Measurements from ENCODE around the gene SUGP1.

SUGP1 gene

DNA sequence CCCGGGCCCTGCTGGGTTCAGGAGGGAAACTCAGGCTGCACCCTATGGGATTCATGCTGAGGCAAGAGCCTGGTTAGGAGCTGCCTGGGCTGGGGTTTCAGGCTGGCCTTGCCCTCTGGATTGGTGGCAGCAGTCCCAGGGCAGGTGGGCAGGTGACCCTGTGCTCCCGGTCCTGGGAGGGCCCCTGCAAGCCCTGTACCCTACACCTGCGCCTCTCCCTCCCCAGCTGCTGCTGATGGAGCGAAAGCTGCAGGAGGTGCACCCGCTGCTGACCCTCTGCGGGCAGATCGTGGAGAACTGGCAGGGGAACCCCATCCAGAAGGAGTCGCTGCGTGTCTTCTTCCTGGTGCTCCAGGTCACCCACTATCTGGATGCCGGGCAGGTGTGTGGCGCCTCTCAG is 20.7 kb upstream of the SUGP1 start:
- TF ChIP-seq, protein P1, sequence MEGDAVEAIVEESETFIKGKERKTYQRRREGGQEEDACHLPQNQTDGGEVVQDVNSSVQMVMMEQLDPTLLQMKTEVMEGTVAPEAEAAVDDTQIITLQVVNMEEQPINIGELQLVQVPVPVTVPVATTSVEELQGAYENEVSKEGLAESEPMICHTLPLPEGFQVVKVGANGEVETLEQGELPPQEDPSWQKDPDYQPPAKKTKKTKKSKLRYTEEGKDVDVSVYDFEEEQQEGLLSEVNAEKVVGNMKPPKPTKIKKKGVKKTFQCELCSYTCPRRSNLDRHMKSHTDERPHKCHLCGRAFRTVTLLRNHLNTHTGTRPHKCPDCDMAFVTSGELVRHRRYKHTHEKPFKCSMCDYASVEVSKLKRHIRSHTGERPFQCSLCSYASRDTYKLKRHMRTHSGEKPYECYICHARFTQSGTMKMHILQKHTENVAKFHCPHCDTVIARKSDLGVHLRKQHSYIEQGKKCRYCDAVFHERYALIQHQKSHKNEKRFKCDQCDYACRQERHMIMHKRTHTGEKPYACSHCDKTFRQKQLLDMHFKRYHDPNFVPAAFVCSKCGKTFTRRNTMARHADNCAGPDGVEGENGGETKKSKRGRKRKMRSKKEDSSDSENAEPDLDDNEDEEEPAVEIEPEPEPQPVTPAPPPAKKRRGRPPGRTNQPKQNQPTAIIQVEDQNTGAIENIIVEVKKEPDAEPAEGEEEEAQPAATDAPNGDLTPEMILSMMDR (IDR thresholded peaks at IDR 0.05; ENCODE audit: extremely low read depth, missing control alignments), result no peak
- no peak for DNase-seq (ENCODE audit: low spot score)

DNA sequence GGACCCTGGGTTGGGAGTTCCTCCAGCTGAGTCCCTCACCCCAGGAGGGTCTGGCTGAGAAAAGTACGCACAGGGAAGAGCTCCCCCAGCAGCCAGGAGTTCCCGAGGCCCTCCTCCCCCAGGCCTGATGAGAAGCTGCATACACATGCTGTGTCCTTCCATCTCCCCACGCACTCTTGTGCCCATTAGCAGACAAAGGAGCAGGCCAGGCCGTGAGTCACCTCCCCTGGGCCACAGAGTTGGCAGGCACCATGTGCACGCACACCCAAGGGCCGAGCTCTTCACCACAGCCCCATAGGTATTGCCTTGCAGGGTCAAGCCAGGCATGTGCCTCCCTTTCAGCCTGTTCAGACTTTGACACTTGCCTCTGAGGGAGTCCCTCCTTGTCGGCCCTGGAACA is 17.8 kb upstream of the SUGP1 start:
- DNase-seq (ENCODE audit: low spot score), result no peak
- TF ChIP-seq, protein P1 (IDR thresholded peaks at IDR 0.05; ENCODE audit: extremely low read depth, missing control alignments), result no peak

DNA sequence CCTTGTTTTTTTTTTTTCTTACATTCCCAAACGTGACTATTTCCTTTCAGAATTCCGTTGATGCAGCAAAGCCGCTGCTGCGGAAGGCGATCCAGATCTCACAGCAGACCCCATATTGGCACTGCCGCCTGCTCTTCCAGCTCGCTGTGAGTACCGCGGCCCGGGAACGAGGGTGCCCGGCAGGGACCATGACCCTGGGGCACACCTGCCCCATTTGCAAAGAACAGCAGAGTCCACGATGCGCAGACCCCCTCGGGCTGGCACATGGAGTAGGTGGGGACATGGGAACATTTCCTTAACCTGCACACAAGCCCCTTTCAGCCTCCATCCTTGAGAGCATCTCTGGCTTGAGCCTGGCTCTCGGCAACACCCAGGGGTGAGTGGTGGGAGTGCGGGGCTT is 16.8 kb upstream of the SUGP1 start:
- TF ChIP-seq, protein P1 (IDR thresholded peaks at IDR 0.05; ENCODE audit: extremely low read depth, missing control alignments), result no peak
- DNase-seq (ENCODE audit: low spot score), result no peak

DNA sequence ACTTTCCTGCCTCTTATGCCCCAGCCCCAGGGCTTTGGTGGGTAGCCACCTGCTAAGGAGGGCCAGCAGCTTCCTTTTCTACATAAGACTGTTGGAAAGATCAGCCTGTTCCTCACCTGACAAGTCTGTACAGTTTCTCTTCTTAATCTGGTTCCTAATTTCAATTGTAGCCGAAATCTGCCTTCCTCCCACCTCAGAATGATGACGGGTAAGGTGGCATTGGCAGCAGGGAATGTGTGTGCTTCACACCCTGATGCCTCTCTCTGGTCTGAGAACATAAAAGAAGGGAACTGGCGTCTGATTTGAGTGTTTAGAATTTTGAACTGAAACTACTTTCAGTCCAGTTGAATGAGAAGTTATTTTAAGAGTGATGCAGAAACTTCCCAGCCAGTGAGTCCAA is 16.3 kb upstream of the SUGP1 start:
- TF ChIP-seq, protein P1 (IDR thresholded peaks at IDR 0.05; ENCODE audit: extremely low read depth, missing control alignments), result no peak
- DNase-seq (ENCODE audit: low spot score), result no peak

DNA sequence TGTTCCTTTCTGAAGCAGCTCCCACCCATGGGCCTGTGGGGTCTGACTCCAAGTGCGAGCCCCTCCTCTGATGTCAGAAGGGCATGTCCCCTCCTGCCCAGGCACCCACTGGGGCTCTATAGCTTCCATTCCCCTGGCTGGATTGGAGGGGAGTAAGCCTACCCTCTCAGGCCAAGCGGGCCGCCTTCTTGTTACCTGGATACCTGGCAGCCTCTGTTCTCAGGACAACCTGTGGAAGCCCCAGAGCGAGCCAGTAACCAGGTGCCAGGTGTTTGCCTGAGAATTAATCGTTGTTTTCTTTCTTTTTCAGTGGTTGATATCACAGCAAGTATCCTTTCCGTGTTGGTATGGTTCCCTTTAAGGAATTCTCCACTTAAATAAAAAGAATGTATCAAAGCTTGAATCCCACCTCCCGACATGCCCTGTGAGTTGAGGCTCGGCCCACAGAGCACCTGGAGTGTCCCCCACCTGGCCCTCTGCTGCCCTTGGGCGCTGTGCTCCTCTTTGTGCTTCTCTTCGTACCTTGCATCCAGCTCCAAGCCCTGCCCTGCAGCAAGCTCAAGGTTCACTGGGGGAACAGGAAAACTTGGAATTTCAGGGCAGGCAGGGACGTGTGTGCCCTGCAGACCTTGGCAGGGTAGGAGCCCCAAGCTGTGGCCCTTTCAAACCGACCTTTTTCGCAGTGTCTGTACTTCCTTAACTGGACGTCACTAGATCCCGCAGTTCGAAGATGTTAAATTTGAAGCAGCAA is 15.3 kb upstream of the SUGP1 start:
- no peak for DNase-seq (ENCODE audit: low spot score)
- TF ChIP-seq, protein P1 (IDR thresholded peaks at IDR 0.05; ENCODE audit: extremely low read depth, missing control alignments), result no peak

DNA sequence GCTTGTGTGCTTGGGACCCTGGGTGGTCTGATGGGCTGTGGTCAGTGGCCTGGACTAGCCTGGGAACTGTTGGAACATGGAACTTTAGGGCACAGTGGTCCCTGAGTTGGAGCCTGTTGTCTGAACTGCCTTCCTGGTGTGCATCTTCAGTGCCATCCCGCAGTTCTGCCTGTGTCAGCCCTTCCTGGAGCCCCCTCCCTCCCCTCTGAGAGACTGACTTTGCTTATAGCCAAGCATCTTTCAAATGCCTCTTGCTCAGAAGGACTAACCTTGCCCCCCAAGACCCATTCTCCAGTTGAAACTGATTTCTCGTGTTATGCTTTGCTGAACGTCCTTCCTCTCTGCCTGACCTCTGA is 14.7 kb upstream of the SUGP1 start:
- DNase-seq (ENCODE audit: low spot score), result no peak
- TF ChIP-seq, protein P1 (IDR thresholded peaks at IDR 0.05; ENCODE audit: extremely low read depth, missing control alignments), result no peak

DNA sequence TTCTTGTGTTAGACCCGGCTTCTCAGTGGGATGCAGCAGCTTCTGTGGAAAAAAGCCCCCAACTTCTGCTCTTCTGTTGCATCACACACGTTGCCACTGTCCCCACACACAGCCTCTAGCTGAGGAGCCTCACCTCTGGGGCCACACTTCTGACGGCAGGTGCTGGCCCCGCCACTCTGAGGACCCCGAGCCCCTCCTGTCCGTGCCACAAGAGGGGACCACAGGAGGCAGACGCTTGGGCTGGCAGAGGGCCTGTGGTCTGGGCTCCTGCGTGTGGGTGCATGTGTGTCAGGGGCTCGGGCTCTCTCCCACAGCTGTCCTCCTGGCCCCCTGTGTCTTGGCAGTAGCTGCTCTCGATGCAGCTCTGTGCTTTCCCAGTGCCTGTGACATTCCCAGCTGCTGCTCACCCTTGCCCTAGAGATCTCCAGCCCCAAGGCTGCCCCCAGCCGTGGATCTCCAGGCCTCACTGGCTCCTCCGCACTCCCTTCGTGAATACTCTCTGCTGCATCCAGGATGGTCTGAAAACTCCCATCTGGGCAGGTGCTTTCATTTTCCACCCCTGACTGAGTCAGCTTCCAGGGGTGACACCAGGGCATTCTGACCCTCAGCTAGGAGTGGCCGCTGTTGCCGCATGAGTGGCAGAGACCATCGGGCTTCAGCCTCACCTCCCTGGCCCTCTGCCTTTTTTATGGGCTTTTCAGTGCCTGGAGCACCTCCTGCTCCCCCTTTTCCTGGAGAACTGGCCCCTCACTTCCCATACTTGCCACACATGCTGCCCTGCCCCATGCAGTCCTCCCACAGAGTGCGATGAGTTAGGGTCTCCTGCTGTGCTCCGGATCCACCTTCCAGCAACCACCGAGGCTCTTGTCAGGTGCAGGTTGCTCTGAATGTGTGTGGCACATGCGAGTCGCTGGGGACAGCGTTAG is 14.0 kb upstream of the SUGP1 start:
- DNase-seq (ENCODE audit: low spot score), result no peak
- TF ChIP-seq, protein P1 (IDR thresholded peaks at IDR 0.05; ENCODE audit: extremely low read depth, missing control alignments), result no peak
